ENCODE measurements around the gene TNFRSF4. TPM values are rescaled to one million over a fixed set of nuclear protein-coding genes. Genes with fewer than 3 reads are reported as not detected.

TNFRSF4 gene
- total and polyA plus RNA-seq, 4 donors: 0.08 to 0.35 (median 0.15) TPM; not detected in 1

- H3K27me3 ChIP-seq (ENCODE audit: control insufficient read depth in 4 of 4, insufficient read depth in 4 of 4, low read length in 3 of 4): peaks cover 0 to 12% (median 3%) of the 10 kb centered on the region in 4 donors
These were observed 45.2 kb downstream of the TNFRSF4 start for GRCh38 chr1:1168451-1169411.

More at GRCh38 chr1:1168451-1169411, 45.2 kb downstream of the TNFRSF4 start:
- Histone ChIP-seq H3K9ac (ENCODE audit: low read depth in 1 of 2, low read length in 2 of 2) (no peak overlapping the region), H3K36me3 (ENCODE audit: control insufficient read depth in 4 of 4, insufficient read depth in 3 of 4, low read depth in 1 of 4, low read length in 3 of 4) (no peaks in the 10 kb centered on the region), H3K27ac (ENCODE audit: low read depth in 1 of 2, low read length in 2 of 2) (no peak overlapping the region), H3K4me3 (ENCODE audit: low read depth in 1 of 3, low read length in 3 of 3) (no peak overlapping the region), H3K4me1 (ENCODE audit: control insufficient read depth in 4 of 4, insufficient read depth in 4 of 4, low read length in 3 of 4) (peaks cover 0 to 4% (median 0%) of the 10 kb centered on the region in 4 donors), H3K9me3 (ENCODE audit: control insufficient read depth in 4 of 4, low read length in 3 of 4) (no peaks in the 10 kb centered on the region)
- TF ChIP-seq MAX (IDR thresholded peaks at IDR 0.05) (no peak), EGR1 (IDR thresholded peaks at IDR 0.05; ENCODE audit: low read depth in 2 of 2) (no peak), GABPA (IDR thresholded peaks at IDR 0.05 in 1 of 2, conservative IDR thresholded peaks at IDR 0.05 in 1 of 2) (no peak), JUND (IDR thresholded peaks at IDR 0.05) (no peak), TAF1 (conservative IDR thresholded peaks at IDR 0.05) (no peak), RAD21 (IDR thresholded peaks at IDR 0.05) (no peak), FOXA1 (IDR thresholded peaks at IDR 0.05) (no peak), HNF4A (conservative IDR thresholded peaks at IDR 0.05) (no peak), NR2F2 (IDR thresholded peaks at IDR 0.05) (no peak), REST (IDR thresholded peaks at IDR 0.05) (no peak), FOXA2 (IDR thresholded peaks at IDR 0.05) (no peak), CTCF (IDR thresholded peaks at IDR 0.05; ENCODE audit: low read depth, low read length, missing input control) (no peak), ZBTB33 (IDR thresholded peaks at IDR 0.05) (no peak), SP1 (IDR thresholded peaks at IDR 0.05) (no peak), ATF3 (IDR thresholded peaks at IDR 0.05) (no peak), YY1 (IDR thresholded peaks at IDR 0.05) (no peak), RXRA (IDR thresholded peaks at IDR 0.05) (no peak)
- no peak for DNase-seq (ENCODE audit: low spot score)
- 77% methylated on average over 37 of the region's 37 CpGs for WGBS
